GM23338 (cell line): ENCODE measurements around the gene SCP2. TPM values are rescaled to one million over a fixed set of nuclear protein-coding genes. Genes with fewer than 3 reads are reported as not detected.

Source experiments
- ATAC-seq: fragments of 200-7000 bp; cut with Tn5 transposase; 3 replicates; pipeline ENCODE4 v1.9.1; 2020
- DNase-seq: peaks from one replicate; pipeline ENCODE4 v3.0.0-alpha.2; 2015; ENCODE audit warnings: low spot score
- H2AFZ ChIP-seq: fragments of 200-600 bp; sonication (generic); 2 replicates; pipeline ENCODE4 v1.8.0; 2016; ENCODE audit warnings: antibody characterized with exemption, mild to moderate bottlenecking, moderate library complexity
- H3F3A ChIP-seq: fragments of 200-600 bp; sonication (generic); replicated peaks from 2 replicates; pipeline ENCODE4 v1.8.0; 2017; ENCODE audit warnings: antibody characterized with exemption, mixed run types, low read depth
- H3K27ac ChIP-seq: fragments of 200-600 bp; sonication (generic); 2 replicates; pipeline ENCODE4 v1.6.1; 2016; ENCODE audit warnings: low read depth
- H3K27me3 ChIP-seq: fragments of 200-600 bp; sonication (generic); 2 replicates; pipeline ENCODE4 v1.8.0; 2016; ENCODE audit warnings: mild to moderate bottlenecking, mixed run types, moderate library complexity; ENCODE audit not compliant: insufficient read depth
- H3K36me3 ChIP-seq: fragments of 200-600 bp; sonication (generic); 2 replicates; pipeline ENCODE4 v1.8.0; 2016; ENCODE audit warnings: mild to moderate bottlenecking; ENCODE audit not compliant: insufficient read depth
- H3K4me1 ChIP-seq: fragments of 200-600 bp; sonication (generic); 2 replicates; pipeline ENCODE4 v1.8.0; 2016; ENCODE audit warnings: mild to moderate bottlenecking, moderate library complexity; ENCODE audit not compliant: insufficient read depth
- H3K4me2 ChIP-seq: fragments of 200-600 bp; sonication (generic); 2 replicates; pipeline ENCODE4 v1.7.1; 2017; ENCODE audit warnings: mixed run types
- H3K4me3 ChIP-seq: fragments of 200-600 bp; sonication (generic); 2 replicates; pipeline ENCODE4 v1.6.1; 2016; ENCODE audit warnings: mixed run types
- H3K79me2 ChIP-seq: fragments of 200-600 bp; sonication (generic); replicated peaks from 2 replicates; pipeline ENCODE4 v1.8.0; 2017; ENCODE audit warnings: mild to moderate bottlenecking; ENCODE audit not compliant: insufficient read depth
- H3K9me2 ChIP-seq: fragments of 200-600 bp; sonication (generic); 2 replicates; pipeline ENCODE4 v1.8.0; 2017; ENCODE audit not compliant: insufficient read depth
- H4K20me1 ChIP-seq: fragments of 200-600 bp; sonication (generic); replicated peaks from 2 replicates; pipeline ENCODE4 v1.8.0; 2017; ENCODE audit warnings: mild to moderate bottlenecking; ENCODE audit not compliant: insufficient read depth
- H3K27ac Mint-ChIP-seq: 2 replicates; pipeline ENCODE4 v1.8.0; 2020; ENCODE audit warnings: inconsistent platforms, mild to moderate bottlenecking, moderate library complexity, mixed read lengths
- H3K27me3 Mint-ChIP-seq: 3 replicates; pipeline ENCODE4 v1.8.0; 2022; ENCODE audit warnings: low read depth, mild to moderate bottlenecking, moderate library complexity, mixed read lengths, inconsistent platforms; ENCODE audit not compliant: insufficient read depth, poor library complexity
- H3K36me3 Mint-ChIP-seq: 3 replicates; pipeline ENCODE4 v1.8.0; 2021; ENCODE audit warnings: low read depth, mild to moderate bottlenecking, inconsistent platforms, moderate library complexity, mixed read lengths
- H3K4me1 Mint-ChIP-seq: 3 replicates; pipeline ENCODE4 v1.8.0; 2020; ENCODE audit warnings: mild to moderate bottlenecking, inconsistent platforms, mixed read lengths
- H3K4me3 Mint-ChIP-seq: 3 replicates; pipeline ENCODE4 v1.8.0; 2021; ENCODE audit warnings: moderate library complexity, mild to moderate bottlenecking, inconsistent platforms, mixed read lengths
- H3K9me3 Mint-ChIP-seq: 3 replicates; pipeline ENCODE4 v1.8.0; 2020; ENCODE audit warnings: moderate library complexity, mild to moderate bottlenecking, inconsistent platforms, mixed read lengths
- CTCF ChIP-seq, 2 experiments: fragments of 200-600 bp in 1 of 2; sonication (generic) in 1 of 2; conservative IDR thresholded peaks; 2 replicates each; pipeline versions ENCODE4 v1.5.1 to v1.6.1; 2016 to 2017; ENCODE audit warnings: antibody characterized with exemption in 2 of 2, low read depth in 2 of 2, mild to moderate bottlenecking in 2 of 2, moderate library complexity in 1 of 2
- EZH2phosphoT487 ChIP-seq: fragments of 200-600 bp; sonication (generic); IDR thresholded peaks from one replicate; pipeline ENCODE4 v1.8.1; 2018; ENCODE audit warnings: antibody characterized with exemption; ENCODE audit not compliant: unreplicated experiment
- JUNB ChIP-seq: IDR thresholded peaks from one replicate; pipeline ENCODE4 v1.6.1; 2016; ENCODE audit warnings: antibody characterized with exemption; ENCODE audit not compliant: unreplicated experiment
- NANOG ChIP-seq: IDR thresholded peaks from 2 replicates; pipeline ENCODE4 v1.6.1; 2016; ENCODE audit warnings: antibody characterized with exemption, borderline replicate concordance
- REST ChIP-seq: IDR thresholded peaks from one replicate; pipeline ENCODE4 v1.6.1; 2018; ENCODE audit warnings: antibody characterized with exemption; ENCODE audit not compliant: unreplicated experiment
- STAT1 ChIP-seq: IDR thresholded peaks from one replicate; pipeline ENCODE4 v1.6.1; 2016; ENCODE audit warnings: antibody characterized with exemption; ENCODE audit not compliant: unreplicated experiment
- ZNF114 ChIP-seq: fragments of 250-450 bp; sonication (Bioruptor Pico); IDR thresholded peaks from 2 replicates; pipeline ENCODE4 v1.5.0; 2020; ENCODE audit warnings: mild to moderate bottlenecking, moderate library complexity
- ZNF462 ChIP-seq: fragments of 250-450 bp; sonication (Bioruptor Pico); IDR thresholded peaks from 2 replicates; pipeline ENCODE4 v1.5.0; 2020; ENCODE audit warnings: mild to moderate bottlenecking, moderate library complexity
- polyA plus RNA-seq: library from polyadenylated mRNA; unstranded; fragments of >200 nt; fragmentation: Nextera tagmentation; extraction: Ambion mirVana; gene quantifications from 2 replicates; pipeline ENCODE4 v1.2.1, GENCODE V29; 2016
- total RNA-seq: library from RNA; depleted of rRNA; stranded (reverse); fragments of >200 nt; shearing (Covaris generic); gene quantifications from 2 replicates; pipeline ENCODE4 v1.2.3, GENCODE V29; 2014

Gene SCP2
- total and polyA plus RNA-seq, 2 experiments from 2014 or later = 66.3 to 116 TPM

GRCh38 chr1:53085405-53085804 is 158.3 kb downstream of the SCP2 start (continued):
- no peak for TF ChIP-seq ZNF462 (CRISPR knock-in tag)

- Histone ChIP-seq H3K36me3 (no peaks in the 10 kb centered on the region), H3K4me1 (no peaks in the 10 kb centered on the region), H4K20me1 (no peaks in the 10 kb centered on the region), H3K4me2 (no peak overlapping the region), H3K27ac (no peak overlapping the region), H2AFZ (no peak overlapping the region), H3K4me3 (no peak overlapping the region), H3F3A (no peaks in the 10 kb centered on the region; the same call in 1 of the 2 replicates), H3K79me2 (no peaks in the 10 kb centered on the region), H3K27me3 (no peaks in the 10 kb centered on the region), H3K9me2 (no peaks in the 10 kb centered on the region)
- H3K4me3 Mint-ChIP-seq = no peak overlapping the region
- no peak for TF ChIP-seq NANOG
- no peak for TF ChIP-seq CTCF (conservative IDR thresholded peaks at IDR 0.05; ENCODE audit: low read depth in 2 of 2)
- no peak for TF ChIP-seq EZH2phosphoT487
- no peak for TF ChIP-seq REST
- no peak for TF ChIP-seq JUNB
- TF ChIP-seq ZNF114 (CRISPR knock-in tag) = no peak
- no peak for TF ChIP-seq STAT1
- H3K9me3 Mint-ChIP-seq = no peaks in the 10 kb centered on the region
- DNase-seq = no peak
- no peak overlapping the region for H3K27ac Mint-ChIP-seq
- ATAC-seq = no peak
- H3K4me1 Mint-ChIP-seq = peaks cover 18% of the 10 kb centered on the region
- H3K27me3 Mint-ChIP-seq = peaks cover 25% of the 10 kb centered on the region
- no peaks in the 10 kb centered on the region for H3K36me3 Mint-ChIP-seq
These were observed 159.5 kb downstream of the SCP2 start for GRCh38 chr1:53086491-53087070.
